Endothelial cell of hepatic sinusoid (primary cell): ENCODE data around the gene PELO.
"Not testable (repeated sequence)": the region's sequence is repeated elsewhere in the genome, so short reads cannot be mapped to it uniquely, and the experiment has no call there.

Experiments used
- in situ Hi-C: cut with HindIII; loops from 2 replicates; pipeline ENCODE4 v1.10.0; 2017; ENCODE audit warnings: low sequenced_read_pairs

The PELO gene

GRCh38 chr5:52787600-52788504 lies at the start of gene PELO, which contains the start of gene ITGA1:
PELO (plus strand) TSS chr5:52787916; CDS start chr5:52800395, 12,479 bp downstream.
ITGA1 (plus strand) TSS chr5:52787916; CDS start chr5:52788354, 438 bp downstream.
- in situ Hi-C loops: loop anchor here (5.0 kb wide), 1 partner anchor 81 kb away; no protein-coding TSS in a partner anchor

- in situ Hi-C loops: no loop called here
Observed at GRCh38 chr5:52738095-52738506, 49.6 kb upstream of the PELO start.

- in situ Hi-C loops: no loop called here
Observed at GRCh38 chr5:52740007-52740406, 47.7 kb upstream of the PELO start.

- in situ Hi-C loops: no loop called here
Observed at GRCh38 chr5:52743012-52743411, 44.7 kb upstream of the PELO start.

DNA sequence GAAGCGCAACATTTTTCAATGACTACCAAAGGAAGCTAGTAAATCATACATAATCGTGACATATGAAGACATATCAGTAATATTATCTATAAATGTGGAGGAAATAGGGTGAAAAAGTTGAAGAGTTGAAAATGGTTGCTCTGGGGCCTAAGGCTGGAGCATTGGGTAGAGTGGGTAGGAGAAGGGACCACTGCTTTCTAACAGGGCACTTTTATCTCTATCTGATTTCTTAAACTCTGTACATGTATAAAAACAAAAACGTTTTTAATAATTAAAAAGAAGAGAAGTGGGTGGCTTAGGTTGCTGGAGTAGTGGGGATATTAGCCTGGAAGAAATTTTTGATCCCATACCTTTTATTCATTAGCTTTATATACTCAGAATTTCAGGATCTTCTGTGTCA lies 44.2 kb upstream of the PELO start:
- in situ Hi-C loops: no loop called here

- in situ Hi-C loops: no loop called here
Observed at GRCh38 chr5:52743970-52744369, 43.7 kb upstream of the PELO start.

GRCh38 chr5:52744867-52745458 lies 42.8 kb upstream of the PELO start:
- in situ Hi-C loops: not testable (repeated sequence)

GRCh38 chr5:52746539-52746938 lies 41.2 kb upstream of the PELO start:
- in situ Hi-C loops: no loop called here

DNA sequence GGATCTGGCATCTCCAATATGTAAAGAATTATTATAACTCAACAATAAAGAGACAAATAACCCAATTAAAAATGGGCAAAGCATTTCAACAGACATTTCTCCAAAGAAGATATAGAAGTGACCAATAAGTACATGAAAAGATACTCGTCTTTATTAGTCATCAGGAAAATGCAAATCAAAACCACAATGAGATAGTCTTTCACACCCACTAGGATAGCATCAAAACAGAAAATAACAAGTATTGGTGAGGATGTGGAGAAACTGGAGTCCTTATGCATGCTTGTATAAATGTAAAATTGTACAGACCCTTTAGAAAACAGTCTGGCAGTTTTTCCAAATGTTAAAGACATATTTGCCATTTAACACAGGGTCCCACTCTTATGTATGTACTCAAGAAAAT lies 39.1 kb upstream of the PELO start:
- in situ Hi-C loops: no loop called here

DNA sequence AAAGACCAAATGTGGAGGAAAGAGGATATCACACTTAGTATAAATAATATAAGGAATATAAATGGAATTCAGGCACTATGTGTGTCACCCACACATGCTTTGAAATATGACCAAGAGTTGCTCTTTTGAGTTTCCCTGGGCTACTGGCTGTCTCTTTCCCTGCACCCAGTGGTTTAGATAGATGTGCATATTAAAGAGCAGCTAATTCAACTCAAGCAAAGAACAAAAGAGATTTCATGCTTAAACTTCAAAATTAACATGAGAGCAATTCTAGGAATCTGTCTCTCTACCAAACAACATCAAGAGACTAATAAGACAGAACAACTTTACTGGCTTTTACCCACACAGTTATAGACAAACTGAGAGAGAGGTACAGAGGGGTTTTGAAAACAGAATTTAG lies 38.0 kb upstream of the PELO start:
- in situ Hi-C loops: no loop called here

DNA sequence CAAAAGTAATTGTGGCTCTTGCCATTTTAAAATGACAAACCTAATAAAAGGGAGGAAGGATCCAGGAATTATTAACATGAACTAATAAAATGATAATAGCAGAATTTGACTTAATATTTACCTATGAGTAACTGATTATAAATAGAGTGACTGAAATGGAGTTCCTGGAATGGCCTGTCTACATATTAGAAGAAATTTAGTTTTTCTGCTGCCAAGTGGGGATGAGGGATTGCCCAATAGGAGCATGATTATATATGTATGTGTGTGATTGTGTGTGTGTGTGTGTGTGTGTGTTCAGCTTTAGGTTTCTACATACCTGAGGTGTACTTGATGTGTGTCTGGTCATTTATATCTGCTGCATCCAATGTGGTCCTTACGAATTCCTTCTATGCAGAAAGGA lies 36.6 kb upstream of the PELO start:
- in situ Hi-C loops: no loop called here

- in situ Hi-C loops: no loop called here
Observed at GRCh38 chr5:52754051-52754450, 33.7 kb upstream of the PELO start.

DNA sequence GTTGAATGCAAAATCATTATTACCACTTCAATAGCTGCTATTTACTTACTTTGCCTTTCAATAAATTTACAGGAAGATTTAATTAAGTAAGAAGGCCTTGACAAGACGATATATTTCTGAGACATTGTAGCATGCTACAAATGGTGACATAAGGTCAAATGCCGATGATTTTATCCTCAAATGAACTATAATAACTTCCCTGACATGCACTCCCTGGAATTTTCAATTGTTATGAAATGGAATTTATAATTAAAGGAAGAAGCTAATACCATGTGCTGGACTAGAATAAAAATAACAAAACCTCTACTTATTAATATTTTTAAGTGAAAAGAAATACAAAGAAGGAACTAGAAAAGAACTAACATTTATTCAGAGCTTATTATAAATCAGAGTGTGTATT lies 30.2 kb upstream of the PELO start:
- in situ Hi-C loops: no loop called here

GRCh38 chr5:52758014-52758413 lies 29.7 kb upstream of the PELO start:
- in situ Hi-C loops: no loop called here

DNA sequence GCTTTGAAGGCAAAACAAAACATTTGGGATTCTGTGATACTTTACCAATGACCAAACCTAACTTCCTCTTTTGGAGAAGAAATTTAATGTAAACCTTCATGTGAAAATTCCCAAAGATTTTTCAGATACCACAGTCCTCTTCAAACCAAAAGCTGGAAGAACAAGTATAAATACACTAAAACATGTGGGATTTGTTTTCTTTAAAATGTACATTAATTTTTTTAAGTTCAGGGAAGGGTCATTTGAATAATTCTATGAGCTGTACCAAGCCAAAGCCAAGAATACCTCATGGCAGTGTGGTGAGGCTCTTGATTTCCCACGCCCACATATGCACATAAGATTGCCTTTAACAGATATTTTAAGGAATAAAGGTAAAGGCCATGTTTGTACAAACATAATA lies 28.4 kb upstream of the PELO start:
- in situ Hi-C loops: no loop called here

DNA sequence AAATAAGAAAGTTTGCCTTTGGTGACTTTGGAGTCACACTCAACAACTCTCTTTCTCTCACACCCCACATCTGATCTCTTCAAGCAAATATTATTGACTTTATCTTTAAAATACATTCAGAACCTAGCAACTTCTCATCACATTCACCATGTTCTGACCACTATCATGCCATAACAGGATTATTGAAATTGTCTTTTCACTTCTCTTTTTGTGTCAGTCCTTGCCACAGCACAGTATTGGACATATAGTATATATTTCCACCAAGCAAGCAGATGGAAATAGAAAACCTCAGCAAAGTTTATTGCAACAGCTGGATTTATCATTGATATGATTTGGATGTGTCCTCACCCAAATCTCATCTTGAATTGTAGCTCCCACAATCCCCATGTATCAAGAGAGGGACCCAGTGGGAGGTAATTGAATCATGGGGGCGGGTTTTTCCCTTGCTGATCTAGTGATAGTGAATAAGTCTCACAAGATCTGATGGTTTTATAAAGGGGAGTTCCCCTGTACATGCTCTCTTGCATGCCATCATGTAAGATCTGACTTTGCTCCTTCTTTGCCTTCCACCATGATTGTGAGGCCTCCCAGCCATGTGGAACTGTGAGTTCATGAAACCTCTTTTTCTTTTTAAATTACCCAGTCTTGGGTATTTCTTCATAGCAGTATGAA lies 26.9 kb upstream of the PELO start:
- in situ Hi-C loops: no loop called here

- in situ Hi-C loops: no loop called here
Observed at GRCh38 chr5:52767217-52767743, 20.4 kb upstream of the PELO start.

DNA sequence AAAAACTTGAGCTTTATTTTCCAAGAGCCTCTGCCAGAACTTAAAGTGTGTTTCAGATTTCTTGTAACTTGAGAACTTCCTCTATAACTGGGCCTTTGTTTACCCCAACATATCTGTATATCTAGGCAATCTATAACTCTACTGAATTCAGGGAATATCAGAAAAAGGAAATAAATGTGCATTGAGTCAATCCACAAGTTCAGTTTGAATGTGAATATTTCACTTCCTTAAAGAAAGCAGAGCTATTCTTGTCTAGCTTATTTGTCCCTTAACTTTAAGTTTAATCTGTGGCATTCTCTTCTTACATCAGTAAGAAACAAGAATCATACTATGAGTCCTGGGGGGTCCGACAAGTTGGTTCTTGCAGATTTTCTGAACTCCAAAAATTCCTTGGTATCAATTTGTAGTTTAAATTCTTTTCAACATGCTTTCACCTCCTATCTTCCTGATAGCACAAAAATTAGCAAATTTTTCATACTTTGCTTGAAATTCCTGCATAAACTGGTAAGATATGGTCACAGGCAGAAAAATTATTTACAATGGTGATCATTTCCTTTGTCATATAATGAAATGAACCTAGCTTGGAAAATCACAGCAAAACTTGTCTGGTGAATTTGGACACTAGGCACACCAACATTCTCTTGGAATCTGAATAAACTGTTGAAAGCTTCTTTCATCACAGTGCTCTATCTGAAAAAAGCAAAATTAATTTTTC lies 19.8 kb upstream of the PELO start:
- in situ Hi-C loops: no loop called here

GRCh38 chr5:52769061-52769460 lies 18.7 kb upstream of the PELO start:
- in situ Hi-C loops: no loop called here

DNA sequence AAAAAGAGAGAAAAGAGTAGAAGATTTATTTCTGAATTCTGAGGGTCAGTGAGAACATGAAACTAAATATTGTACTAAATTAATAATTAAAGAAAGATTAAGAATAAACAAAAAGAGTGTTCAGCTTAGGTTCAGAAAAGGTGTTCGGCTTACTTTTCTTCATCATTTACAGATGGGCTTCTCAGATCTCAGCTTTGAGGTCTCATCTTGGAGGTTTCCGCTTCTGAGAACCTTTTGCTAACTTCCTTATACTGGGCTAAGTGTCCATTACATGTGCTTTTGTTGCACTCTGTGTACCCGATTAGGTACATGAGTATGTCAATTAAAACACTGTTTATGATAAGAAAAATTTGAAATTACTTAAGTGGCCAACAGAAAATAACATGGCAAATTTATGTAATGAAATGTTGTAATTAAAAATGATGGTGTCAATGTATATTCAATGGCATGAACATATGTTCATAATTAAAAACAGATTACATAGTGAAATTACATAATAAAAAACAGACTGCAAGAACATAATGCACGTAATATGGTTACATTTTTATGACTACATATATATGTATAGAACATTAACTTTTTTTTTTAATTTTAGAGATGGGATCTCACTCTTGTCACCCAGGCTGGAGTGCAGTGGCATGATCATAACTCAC lies 17.3 kb upstream of the PELO start:
- in situ Hi-C loops: no loop called here
